IPS-18c (cell line): Measurements from ENCODE around the gene ZBTB20.
"Not testable (repeated sequence)": the region's sequence is repeated elsewhere in the genome, so short reads cannot be mapped to it uniquely, and the experiment has no call there.

Source experiments
- H3K4me3 ChIP-seq: 2 replicates; pipeline ENCODE4 v1.7.0; 2013; ENCODE audit warnings: low read depth, mild to moderate bottlenecking, low read length, moderate library complexity; ENCODE audit not compliant: insufficient read depth
- H3K9me3 ChIP-seq: one replicate; pipeline ENCODE4 v1.6.1; 2013; ENCODE audit warnings: mild to moderate bottlenecking, low read length, moderate library complexity; ENCODE audit not compliant: control insufficient read depth, insufficient read depth

The ZBTB20 gene

DNA sequence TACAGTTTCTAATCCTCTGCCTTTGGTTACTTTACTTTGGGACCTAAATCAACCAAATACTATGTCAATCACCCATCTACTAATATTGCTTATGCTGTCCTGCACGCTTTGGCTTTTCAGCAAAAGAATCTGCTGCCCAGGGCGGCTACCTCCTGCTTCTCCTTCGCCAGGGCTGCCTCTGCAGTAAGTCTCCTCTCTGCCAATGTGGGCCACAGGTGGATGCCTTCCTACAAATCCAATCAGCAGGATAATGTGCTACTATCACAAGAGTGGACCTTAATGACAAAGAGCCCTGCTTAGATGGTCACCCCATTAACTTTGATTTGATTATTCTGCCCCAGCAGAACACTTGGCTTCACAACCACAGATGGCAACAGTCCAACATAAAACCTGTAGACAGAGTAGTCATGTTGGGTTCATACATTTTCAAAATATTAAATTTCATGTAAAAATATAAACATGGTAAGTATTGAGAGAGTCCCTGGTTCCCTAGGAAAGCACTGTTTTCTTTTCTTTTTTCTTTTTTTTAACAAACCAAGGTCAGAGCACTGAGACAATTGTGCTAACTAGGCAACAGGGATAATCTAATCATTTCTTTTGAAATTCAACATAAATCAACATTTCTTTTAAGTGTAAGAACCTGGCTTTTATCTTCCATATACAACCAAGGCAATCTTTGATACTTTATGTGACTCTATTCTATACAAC, 298.3 kb downstream of the ZBTB20 start:
- Histone ChIP-seq H3K9me3 (no peaks in the 10 kb centered on the region), H3K4me3 (no peak overlapping the region)

DNA sequence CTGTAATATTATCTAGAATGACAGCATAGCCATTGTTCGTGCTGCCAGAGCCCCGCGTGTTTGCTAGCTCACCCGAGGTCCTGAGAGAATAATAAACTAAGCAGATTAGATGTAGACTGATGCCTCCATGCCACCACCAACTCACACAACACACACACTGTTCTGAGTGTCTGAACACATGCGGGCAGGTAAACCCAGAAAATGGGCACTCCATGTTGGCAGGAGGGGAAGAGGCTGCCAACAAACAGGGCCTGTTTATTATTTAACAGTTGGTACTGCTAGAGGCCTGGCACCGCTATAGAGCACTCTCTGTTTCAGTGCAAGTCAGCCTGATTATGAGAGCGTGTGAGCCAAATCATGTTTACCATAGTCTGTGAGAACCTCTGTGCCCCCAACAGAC, 299.0 kb downstream of the ZBTB20 start:
- Histone ChIP-seq H3K4me3 (no peak overlapping the region), H3K9me3 (no peaks in the 10 kb centered on the region)

DNA sequence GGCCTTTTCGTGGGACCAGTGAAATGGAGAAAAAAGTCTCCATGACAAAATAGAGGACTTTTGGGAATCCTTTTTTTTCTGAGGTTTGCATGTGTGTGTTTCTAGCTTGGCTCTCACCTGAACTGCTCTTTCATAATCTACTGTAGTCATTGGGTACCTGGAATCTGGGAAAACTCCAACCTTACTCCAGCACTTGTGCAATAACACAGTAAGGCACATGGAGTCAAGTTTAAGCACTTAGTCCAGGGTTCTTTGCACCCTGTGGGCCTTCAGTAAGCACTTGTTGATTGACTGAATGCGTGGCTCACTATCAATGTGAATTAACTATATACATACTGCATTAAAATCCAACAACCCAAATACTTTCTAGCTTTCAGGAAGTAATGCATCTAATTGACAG, 299.5 kb downstream of the ZBTB20 start:
- Histone ChIP-seq H3K4me3 (no peak overlapping the region), H3K9me3 (no peaks in the 10 kb centered on the region)

DNA sequence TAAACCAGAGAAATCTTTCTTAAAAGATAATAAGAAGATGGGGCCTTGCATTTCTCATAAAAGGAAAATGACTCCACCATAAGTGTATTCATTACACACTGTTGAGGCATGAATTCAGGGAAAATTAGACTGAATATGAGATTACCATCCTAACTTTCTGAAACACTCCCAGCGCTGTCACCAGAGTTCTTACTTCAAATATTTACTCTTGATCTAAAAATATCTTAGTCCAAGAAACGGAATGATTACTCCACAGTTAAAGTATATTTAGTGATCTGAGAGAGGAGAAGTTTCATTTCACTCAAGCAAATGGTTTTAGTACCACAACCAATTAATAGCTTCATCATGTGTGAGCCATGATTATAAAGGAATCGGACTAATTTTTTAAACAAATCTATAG, 300.3 kb downstream of the ZBTB20 start:
- no peak overlapping the region for H3K4me3 ChIP-seq
- H3K9me3 ChIP-seq, result no peaks in the 10 kb centered on the region

DNA sequence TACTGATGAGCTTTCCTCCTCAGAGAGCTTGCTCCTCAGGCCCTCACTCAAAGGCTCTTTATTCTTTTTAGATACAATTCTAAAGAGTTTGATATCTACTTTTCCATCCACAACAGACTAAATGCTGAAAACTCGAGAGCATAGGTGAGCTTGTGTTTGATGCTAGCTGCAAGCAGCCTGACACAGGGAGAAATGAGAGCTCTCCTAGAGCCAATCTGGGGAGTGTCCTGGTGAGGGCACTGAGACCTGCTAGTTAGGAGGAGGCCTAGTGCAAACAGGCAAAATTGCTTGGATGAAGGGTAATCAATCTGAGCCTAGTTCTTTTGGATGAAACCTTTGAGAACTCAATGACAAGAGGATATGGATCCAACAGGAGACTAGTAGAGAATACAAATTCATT, 300.8 kb downstream of the ZBTB20 start:
- H3K4me3 ChIP-seq, result no peak overlapping the region
- H3K9me3 ChIP-seq, result no peaks in the 10 kb centered on the region

DNA sequence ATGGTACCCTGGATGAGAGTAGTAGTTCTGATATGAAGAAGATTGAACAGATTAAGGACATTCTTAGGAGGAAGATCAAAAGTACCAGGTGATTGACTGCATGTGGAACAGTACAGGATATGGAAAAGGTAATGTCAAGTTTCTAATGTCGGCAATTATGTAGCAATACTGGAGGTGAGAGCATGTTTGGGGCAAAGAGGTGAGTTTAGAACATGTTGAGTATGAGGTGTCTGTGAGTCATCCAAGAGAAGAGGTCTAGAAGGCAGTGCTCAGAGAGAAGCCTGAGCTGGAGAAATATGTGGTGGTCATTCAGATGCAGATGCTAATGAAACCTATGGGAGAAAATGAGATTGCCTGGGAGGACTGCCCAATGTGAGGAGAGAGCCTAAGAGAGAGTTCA, 305.6 kb downstream of the ZBTB20 start:
- no peak overlapping the region for H3K4me3 ChIP-seq
- H3K9me3 ChIP-seq, result no peaks in the 10 kb centered on the region

DNA sequence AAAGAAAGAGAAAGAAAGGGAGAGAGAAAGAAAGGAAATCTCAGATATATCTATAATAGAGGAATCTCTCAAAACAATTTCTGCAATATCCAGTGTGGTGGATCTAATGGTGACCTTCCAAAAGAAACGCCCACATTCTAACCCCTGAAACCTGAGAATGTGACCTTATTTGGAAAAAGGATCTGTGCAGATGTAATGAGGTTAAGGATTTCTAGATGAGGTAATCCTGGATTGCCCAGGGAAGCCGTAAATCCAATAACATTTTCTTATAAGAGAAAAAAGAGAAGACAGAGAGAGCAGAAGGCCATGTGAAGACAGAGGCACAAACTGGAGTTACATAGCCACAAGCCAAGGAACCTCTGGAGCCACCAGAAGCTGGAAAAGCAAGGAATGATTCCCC, 307.6 kb downstream of the ZBTB20 start:
- Histone ChIP-seq H3K4me3 (no peak overlapping the region), H3K9me3 (no peaks in the 10 kb centered on the region)

DNA sequence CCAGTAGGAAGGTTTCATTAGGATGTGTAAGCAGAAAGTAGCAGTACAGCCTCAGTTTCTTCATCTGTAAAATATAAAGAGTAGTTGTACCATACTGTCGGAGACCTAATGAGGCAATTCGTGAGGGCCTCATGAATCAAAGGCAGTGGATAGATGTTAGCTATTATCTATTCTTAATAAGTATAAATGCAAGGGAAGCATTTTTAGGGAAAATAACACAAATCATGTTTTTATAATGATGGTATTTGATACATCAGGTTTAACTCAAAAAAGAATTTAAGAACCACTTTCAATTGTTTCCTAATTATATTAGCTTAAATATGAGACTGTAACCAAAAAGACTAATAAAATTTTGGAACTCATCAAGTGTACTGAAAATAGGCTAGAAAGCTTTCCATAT, 309.1 kb downstream of the ZBTB20 start:
- Histone ChIP-seq H3K4me3 (no peak overlapping the region), H3K9me3 (no peaks in the 10 kb centered on the region)

DNA sequence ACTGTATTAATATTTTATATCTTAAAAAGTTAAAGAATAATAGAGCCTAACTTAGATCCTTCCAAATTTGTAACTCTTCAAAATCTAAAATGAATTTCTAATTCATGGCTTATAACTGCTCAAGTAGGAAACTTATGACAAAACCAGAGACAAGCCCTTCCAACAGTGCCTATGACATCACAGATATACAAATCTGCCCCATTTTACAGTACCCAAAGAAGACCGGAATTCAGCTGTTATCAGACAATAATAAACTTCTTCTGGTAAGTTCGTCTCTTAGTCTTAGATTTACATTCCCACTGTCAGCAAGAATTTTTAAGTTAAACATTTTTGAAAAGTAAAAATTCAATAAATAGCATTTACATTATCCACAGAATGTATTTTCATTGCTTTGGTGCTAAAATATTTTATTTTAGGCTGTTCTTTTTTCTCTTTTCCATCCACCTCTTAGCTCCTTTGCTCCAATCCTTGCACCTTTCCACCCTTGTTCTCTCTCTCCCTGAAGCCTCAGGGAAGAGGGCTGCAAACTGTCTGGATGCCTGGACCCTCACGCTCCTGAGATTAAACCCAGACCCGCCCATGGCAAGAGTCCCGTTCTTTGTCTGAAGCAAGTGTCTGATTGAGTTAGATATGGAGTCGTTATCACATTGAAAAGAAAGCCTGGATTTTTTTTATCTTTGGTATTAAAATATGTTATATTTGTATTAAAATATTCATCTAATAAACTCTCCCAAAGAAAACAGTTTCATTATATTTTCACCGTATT, 312.7 kb downstream of the ZBTB20 start:
- H3K4me3 ChIP-seq, result no peak overlapping the region

DNA sequence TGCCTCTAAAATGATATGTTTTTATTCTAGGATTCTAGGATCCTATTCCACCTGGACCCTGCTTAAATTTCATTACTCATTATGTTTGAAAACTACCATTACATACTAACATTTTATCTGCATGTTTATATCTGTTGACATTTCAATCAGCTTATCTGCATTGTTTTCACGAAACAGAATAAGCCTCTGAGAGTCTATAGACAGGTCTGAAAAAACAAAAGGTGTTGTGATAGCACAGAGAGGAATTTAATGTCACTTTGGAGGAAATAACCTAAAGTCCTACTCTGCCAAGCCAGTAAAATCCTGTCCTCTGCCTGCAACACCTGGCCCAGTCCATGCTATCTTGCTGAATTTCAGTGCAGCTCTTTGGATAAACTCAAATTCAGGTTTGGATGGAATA, 315.2 kb downstream of the ZBTB20 start:
- no peaks in the 10 kb centered on the region for H3K9me3 ChIP-seq

More for the DNA sequence above, 312.7 kb downstream of the ZBTB20 start:
- no peaks in the 10 kb centered on the region for H3K9me3 ChIP-seq

DNA sequence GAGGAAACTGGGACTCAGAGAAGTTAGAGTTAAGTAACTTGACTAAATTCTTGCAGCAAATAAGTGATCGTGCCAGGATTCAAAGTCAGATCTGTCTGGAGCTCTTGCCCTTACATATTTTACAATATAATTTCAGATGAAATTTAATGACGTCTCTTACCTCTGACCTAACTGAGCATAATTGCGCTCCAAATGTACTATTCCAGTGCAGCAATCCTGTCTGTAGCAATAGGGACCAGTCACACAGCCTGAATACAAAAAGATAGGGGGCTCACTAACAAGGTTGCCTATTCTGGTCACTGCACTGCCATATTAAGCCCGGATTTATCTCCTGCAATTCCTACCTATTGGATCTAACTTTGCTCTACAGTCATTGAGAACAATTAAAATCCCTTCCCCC, 316.4 kb downstream of the ZBTB20 start:
- no peak overlapping the region for H3K4me3 ChIP-seq
- H3K9me3 ChIP-seq, result no peaks in the 10 kb centered on the region

More for the DNA sequence above, 315.2 kb downstream of the ZBTB20 start:
- H3K4me3 ChIP-seq, result no peak overlapping the region

DNA sequence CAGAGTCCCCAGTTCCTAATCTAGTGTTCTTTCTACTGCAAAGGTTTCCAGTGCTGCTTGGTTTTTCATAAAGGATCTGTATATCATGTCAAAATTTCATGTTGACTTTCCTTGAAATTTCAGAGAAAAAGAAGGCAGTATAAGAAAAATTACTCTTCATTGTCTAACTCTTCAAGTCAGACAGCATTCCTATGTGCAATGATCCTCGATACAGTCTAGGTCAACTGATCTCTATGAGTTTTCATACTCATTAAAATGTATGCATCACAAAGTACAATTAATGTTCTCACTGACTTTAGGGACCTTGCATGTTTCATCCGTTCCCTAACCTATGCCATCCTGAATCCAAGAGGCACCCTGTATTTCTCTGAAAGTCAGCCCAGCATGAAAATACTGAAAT, 317.3 kb downstream of the ZBTB20 start:
- Histone ChIP-seq H3K4me3 (no peak overlapping the region), H3K9me3 (no peaks in the 10 kb centered on the region)

DNA sequence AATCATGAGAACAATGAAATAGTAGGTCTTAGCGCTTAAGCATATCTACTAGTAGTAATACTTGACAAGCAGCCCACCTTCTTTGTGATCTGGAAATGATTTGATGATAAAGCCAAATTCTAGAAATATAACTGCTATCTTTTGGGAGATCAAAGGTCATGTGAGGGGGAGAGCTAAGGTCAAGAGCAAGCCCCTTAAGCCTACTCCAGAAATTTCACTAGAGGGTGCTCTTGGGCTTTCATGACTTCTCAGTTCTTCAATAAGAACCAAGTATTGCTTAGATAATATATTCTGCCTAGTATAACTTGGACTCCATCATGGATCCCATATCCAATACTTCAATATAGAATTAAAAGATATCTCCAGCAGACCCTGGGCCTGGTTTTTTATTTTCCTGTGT, 319.6 kb downstream of the ZBTB20 start:
- Histone ChIP-seq H3K9me3 (no peaks in the 10 kb centered on the region), H3K4me3 (no peak overlapping the region)

DNA sequence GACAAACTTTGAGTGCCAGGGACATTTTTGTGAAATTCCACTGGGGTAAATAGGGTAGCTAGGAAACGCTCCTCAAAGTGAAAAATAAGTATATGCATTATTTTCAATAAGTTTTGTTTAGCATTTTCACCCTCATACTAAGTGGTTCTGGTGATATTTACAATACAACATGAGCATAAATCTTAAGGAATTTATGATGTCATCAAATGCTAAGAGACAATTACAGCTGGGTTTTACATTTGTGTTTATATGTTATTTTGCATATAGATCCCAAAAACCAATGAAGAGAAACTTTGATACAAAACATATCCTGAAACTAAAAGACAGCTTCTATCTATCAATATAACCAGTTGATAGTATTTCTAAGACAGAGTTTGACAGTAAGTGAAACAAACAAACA, 323.1 kb downstream of the ZBTB20 start:
- no peak overlapping the region for H3K4me3 ChIP-seq
- H3K9me3 ChIP-seq, result no peaks in the 10 kb centered on the region

DNA sequence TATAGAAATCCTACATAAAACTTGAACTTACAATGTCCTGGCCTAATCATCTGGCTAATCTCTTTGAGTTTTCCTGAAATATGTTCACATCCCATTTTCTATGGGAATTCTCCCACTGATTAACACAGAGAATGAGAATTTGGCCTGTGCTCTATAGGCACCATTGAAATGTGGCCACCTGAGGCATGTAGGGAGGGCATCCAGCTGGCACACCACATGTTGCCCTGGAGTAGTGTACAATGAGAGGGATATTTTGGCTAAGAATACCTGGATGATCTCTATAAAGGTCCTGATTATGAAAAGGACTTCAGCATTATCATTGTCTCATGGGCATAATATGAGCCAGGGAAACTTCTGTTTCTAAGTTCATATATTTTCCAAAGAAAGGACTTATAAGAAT, 324.0 kb downstream of the ZBTB20 start:
- Histone ChIP-seq H3K4me3 (no peak overlapping the region), H3K9me3 (no peaks in the 10 kb centered on the region)

DNA sequence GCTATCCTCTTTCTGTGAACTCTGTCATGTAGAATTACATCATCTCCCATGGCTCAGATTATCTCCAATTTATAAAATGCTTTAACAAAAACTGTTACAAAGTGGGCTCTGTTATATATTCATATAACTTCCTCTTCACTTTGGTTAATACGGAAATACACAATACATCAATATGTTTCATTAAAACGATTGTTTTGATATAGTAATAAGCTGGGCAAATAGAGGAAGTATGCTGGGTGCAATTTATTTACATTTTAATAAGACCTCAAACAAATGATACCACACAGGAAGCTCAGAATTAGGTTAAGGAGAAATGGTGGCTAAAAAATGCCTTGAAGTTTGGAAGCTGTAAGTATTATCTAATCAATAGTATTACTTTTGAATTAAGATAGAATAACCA, 331.0 kb downstream of the ZBTB20 start:
- Histone ChIP-seq H3K4me3 (no peak overlapping the region), H3K9me3 (no peaks in the 10 kb centered on the region)

DNA sequence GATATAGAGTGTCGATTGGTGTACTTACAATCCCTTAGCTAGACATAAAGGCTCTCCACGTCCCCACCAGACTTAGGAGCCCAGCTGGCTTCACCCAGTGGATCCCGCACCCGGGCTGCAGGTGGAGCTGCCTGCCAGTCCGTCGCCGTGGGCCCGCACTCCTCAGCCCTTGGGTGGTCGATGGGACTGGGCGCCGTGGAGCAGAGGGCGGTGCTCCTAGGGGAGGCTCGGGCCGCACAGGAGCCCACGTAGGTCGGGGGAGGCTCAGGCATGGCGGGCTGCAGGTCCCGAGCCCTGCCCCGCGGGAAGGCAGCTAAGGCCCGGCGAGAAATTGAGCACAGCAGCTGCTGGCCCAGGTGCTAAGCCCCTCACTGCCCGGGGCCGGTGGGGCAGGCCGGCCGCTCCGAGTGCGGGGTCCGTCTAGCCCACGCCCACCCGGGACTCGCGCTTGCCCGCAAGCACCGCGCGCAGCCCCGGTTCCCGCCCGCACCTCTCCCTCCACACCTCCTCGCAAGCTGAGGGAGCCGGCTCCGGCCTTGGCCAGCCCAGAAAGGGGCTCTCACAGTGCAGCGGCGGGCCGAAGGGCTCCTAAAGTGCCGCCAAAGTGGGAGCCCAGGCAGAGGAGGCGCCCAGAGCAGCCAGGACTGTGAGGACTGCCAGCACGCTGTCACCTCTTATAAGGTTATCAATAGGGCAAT, 334.4 kb downstream of the ZBTB20 start:
- not testable (repeated sequence) for H3K4me3 ChIP-seq, H3K9me3 ChIP-seq
